NCI-H82 (cell line): Measurements from ENCODE around the gene ZNF143.
"Not testable (repeated sequence)": the region's sequence is repeated elsewhere in the genome, so short reads cannot be mapped to it uniquely, and the experiment has no call there.

Experiments used
- DNase-seq: peaks from one replicate; lab custom pipeline; 2025; lab: John Stamatoyannopoulos, UW

ZNF143 gene

GRCh38 chr11:9549216-9549615 is 88.4 kb downstream of the ZNF143 start:
- not testable (repeated sequence) for DNase-seq

- DNase-seq = no peak
Observed at GRCh38 chr11:9550191-9550628, 89.4 kb downstream of the ZNF143 start.

- no peak for DNase-seq
Observed at GRCh38 chr11:9561279-9561982, 100.6 kb downstream of the ZNF143 start.

- DNase-seq = no peak
Observed at GRCh38 chr11:9562716-9563115, 101.9 kb downstream of the ZNF143 start.

- DNase-seq = no peak
Observed at GRCh38 chr11:9563196-9563730, 102.5 kb downstream of the ZNF143 start.

- peak; percentile 95 for DNase-seq
Observed at GRCh38 chr11:9565822-9566560, 105.2 kb downstream of the ZNF143 start.

- DNase-seq = peak; percentile 7
Observed at GRCh38 chr11:9566561-9567063, 105.8 kb downstream of the ZNF143 start.

GRCh38 chr11:9567401-9567800 is 106.6 kb downstream of the ZNF143 start:
- DNase-seq = no peak

GRCh38 chr11:9568161-9568853 is 107.5 kb downstream of the ZNF143 start:
- no peak for DNase-seq

GRCh38 chr11:9568854-9569587 is 108.2 kb downstream of the ZNF143 start:
- no peak for DNase-seq

GRCh38 chr11:9569588-9570164 is 108.9 kb downstream of the ZNF143 start:
- DNase-seq = no peak

GRCh38 chr11:9570313-9571025 is 109.7 kb downstream of the ZNF143 start:
- no peak for DNase-seq

- no peak for DNase-seq
Observed at GRCh38 chr11:9571071-9571762, 110.4 kb downstream of the ZNF143 start.

GRCh38 chr11:9571763-9572115 is 110.9 kb downstream of the ZNF143 start:
- no peak for DNase-seq

- peak; percentile 98 for DNase-seq
Observed at GRCh38 chr11:9573052-9573774, 112.4 kb downstream of the ZNF143 start, which contains the start of gene WEE1. WEE1 (plus strand) TSS chr11:9573670; CDS start chr11:9573934, 264 bp downstream.

- peak; percentile 38 for DNase-seq
Observed at GRCh38 chr11:9573775-9574621, 113.2 kb downstream of the ZNF143 start.

- DNase-seq = peak; percentile 56
Observed at GRCh38 chr11:9574622-9575259, 113.9 kb downstream of the ZNF143 start.
